GM18867 (cell line): ENCODE measurements around the gene ATG14.
"Not testable (repeated sequence)": the region's sequence is repeated elsewhere in the genome, so short reads cannot be mapped to it uniquely, and the experiment has no call there.

Experiments used
- ATAC-seq: cut with Tn5 transposase; IDR thresholded peaks from one replicate; pipeline ENCODE4 v1.9.1; 2021; ENCODE audit warnings: mild to moderate bottlenecking, moderate library complexity; ENCODE audit not compliant: unreplicated experiment

ATG14 gene

GRCh38 chr14:55352201-55352600 lies 59.4 kb downstream of the ATG14 start:
- ATAC-seq: no peak

GRCh38 chr14:55351111-55351510 lies 60.5 kb downstream of the ATG14 start:
- ATAC-seq: no peak

- no peak for ATAC-seq
Observed at GRCh38 chr14:55350461-55350860, 61.2 kb downstream of the ATG14 start.

GRCh38 chr14:55349565-55349964 lies 62.1 kb downstream of the ATG14 start:
- no peak for ATAC-seq

GRCh38 chr14:55348766-55349453 lies 62.7 kb downstream of the ATG14 start:
- no peak for ATAC-seq

- ATAC-seq: no peak
Observed at GRCh38 chr14:55347748-55348147, 63.9 kb downstream of the ATG14 start.

- ATAC-seq: no peak
Observed at GRCh38 chr14:55347040-55347439, 64.6 kb downstream of the ATG14 start.

- ATAC-seq: not testable (repeated sequence)
Observed at GRCh38 chr14:55344582-55345163, 67.0 kb downstream of the ATG14 start.

GRCh38 chr14:55341781-55342180 lies 69.8 kb downstream of the ATG14 start:
- ATAC-seq: no peak

- ATAC-seq: no peak
Observed at GRCh38 chr14:55340482-55340881, 71.1 kb downstream of the ATG14 start.

GRCh38 chr14:55339770-55340169 lies 71.9 kb downstream of the ATG14 start:
- ATAC-seq: peak; percentile 71

GRCh38 chr14:55336691-55337090 lies 74.9 kb downstream of the ATG14 start:
- ATAC-seq: no peak

GRCh38 chr14:55336162-55336561 lies 75.5 kb downstream of the ATG14 start:
- no peak for ATAC-seq

- peak; percentile 54 for ATAC-seq
Observed at GRCh38 chr14:55333711-55334485, 77.7 kb downstream of the ATG14 start.

- peak; percentile 48 for ATAC-seq
Observed at GRCh38 chr14:55332654-55333570, 78.7 kb downstream of the ATG14 start.

GRCh38 chr14:55329999-55330710 lies 81.5 kb downstream of the ATG14 start:
- ATAC-seq: no peak

- ATAC-seq: no peak
Observed at GRCh38 chr14:55328317-55328716, 83.3 kb downstream of the ATG14 start.

GRCh38 chr14:55327179-55327578 lies 84.5 kb downstream of the ATG14 start:
- peak; percentile 85 for ATAC-seq

GRCh38 chr14:55324812-55325211 lies 86.8 kb downstream of the ATG14 start:
- no peak for ATAC-seq

GRCh38 chr14:55323910-55324309 lies 87.7 kb downstream of the ATG14 start:
- ATAC-seq: no peak
